Kidney epithelial cell (primary cell): ENCODE results near the gene ROS1. TPM values are rescaled to one million over a fixed set of nuclear protein-coding genes. Genes with fewer than 3 reads are reported as not detected.
"Not testable (repeated sequence)": the region's sequence is repeated elsewhere in the genome, so short reads cannot be mapped to it uniquely, and the experiment has no call there.

Experiments used
- DNase-seq: peaks from one replicate; pipeline ENCODE4 v3.0.0-alpha.2; 2010; ENCODE audit warnings: low read depth
- H3K27me3 ChIP-seq: 2 replicates; pipeline ENCODE4 v1.6.0; 2011; ENCODE audit warnings: low read length; ENCODE audit not compliant: control insufficient read depth, insufficient read depth
- H3K36me3 ChIP-seq: 2 replicates; pipeline ENCODE4 v1.5.1; 2011; ENCODE audit warnings: low read length; ENCODE audit not compliant: control insufficient read depth, insufficient read depth
- H3K4me3 ChIP-seq: 2 replicates; pipeline ENCODE4 v1.5.1; 2011; ENCODE audit warnings: low read depth, mild to moderate bottlenecking, control low read depth, low read length
- total RNA-seq: library from RNA; depleted of rRNA; stranded (reverse); fragments of >200 nt; gene quantifications from 2 replicates; pipeline ENCODE4 v1.2.3, GENCODE V29; 2015
- TF ChIP-seq, protein P1 (sequence below): IDR thresholded peaks from 2 replicates; pipeline ENCODE4 v1.5.1; 2011; ENCODE audit warnings: mild to moderate bottlenecking, moderate library complexity, low read length, control low read depth, inconsistent platforms; ENCODE audit not compliant: insufficient read depth, poor library complexity, severe bottlenecking

The ROS1 gene
- total RNA-seq, 1 donor from 2014 or later, result 0.04 TPM

DNA sequence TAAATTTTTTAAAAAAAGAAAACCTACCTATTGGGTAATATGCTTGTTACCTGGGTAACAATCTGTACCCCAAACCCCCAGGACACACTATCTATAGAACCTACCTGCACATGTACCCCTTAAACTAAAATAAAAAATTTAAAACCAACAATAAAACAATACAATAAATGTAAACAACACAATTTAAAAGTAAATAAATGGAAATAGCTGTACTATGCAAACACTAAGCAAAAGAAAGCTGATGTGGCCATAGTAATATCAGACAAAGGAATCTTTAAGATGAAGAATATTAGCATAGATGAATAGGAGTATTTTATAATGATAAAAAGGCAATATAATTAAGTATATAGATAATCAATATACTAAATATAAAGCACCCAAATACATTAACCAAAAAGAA lies 50.3 kb downstream of the ROS1 start:
- H3K4me3 ChIP-seq, result no peak overlapping the region
- TF ChIP-seq, protein P1, sequence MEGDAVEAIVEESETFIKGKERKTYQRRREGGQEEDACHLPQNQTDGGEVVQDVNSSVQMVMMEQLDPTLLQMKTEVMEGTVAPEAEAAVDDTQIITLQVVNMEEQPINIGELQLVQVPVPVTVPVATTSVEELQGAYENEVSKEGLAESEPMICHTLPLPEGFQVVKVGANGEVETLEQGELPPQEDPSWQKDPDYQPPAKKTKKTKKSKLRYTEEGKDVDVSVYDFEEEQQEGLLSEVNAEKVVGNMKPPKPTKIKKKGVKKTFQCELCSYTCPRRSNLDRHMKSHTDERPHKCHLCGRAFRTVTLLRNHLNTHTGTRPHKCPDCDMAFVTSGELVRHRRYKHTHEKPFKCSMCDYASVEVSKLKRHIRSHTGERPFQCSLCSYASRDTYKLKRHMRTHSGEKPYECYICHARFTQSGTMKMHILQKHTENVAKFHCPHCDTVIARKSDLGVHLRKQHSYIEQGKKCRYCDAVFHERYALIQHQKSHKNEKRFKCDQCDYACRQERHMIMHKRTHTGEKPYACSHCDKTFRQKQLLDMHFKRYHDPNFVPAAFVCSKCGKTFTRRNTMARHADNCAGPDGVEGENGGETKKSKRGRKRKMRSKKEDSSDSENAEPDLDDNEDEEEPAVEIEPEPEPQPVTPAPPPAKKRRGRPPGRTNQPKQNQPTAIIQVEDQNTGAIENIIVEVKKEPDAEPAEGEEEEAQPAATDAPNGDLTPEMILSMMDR, result no peak
- no peaks in the 10 kb centered on the region for H3K36me3 ChIP-seq
- no peaks in the 10 kb centered on the region for H3K27me3 ChIP-seq
- no peak for DNase-seq

DNA sequence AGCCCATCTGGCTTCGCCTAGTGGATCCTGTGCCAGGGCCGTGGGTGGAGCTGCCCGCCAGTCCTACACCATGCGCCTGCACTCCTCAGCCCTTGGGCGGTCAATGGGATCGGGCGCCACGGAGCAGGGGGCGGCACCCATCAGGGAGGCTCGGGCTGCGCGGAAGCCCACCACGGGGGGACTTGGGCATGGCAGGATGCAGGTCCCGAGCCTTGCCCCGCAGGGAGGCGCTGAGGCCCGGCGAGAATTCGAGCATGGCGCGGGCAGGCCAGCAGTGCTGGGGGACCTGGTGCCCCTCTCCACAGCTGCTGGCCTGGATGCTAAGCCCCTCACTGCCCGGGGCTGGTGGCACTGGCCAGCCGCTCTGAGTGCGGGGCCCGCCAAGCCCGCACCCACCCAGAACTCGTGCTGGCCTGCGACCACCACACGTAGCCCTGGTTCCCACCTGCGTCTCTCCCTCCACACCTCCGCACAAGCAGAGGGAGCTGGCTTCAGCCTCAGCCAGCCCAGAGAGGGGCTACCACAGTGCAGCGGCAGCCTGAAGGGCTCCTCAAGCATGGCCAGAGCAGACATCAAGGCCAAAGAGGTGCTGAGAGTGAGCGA lies 52.4 kb downstream of the ROS1 start:
- Histone ChIP-seq H3K4me3 (no peak overlapping the region), H3K27me3 (no peaks in the 10 kb centered on the region), H3K36me3 (no peaks in the 10 kb centered on the region)
- DNase-seq, result no peak
- TF ChIP-seq, protein P1, result no peak

DNA sequence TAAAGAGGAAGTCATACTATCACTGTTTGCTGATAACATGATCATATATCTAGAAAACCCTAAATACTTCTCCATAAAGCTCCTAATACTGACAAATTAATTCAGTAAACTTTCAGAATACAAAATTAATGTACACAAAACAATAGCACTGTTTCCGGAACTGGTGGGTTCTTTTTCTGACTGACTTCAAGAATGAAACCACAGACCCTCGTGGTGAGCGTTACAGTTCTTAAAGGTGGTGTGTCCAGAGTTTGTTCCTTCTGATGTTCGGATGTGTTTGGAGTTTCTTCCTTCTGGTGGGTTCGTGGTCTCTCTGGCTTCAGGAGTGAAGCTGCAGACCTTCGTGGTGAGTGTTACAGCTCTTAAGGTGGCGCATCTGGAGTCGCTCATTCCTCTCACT lies 53.5 kb downstream of the ROS1 start:
- DNase-seq, H3K4me3 ChIP-seq, H3K36me3 ChIP-seq, H3K27me3 ChIP-seq: not testable (repeated sequence)

DNA sequence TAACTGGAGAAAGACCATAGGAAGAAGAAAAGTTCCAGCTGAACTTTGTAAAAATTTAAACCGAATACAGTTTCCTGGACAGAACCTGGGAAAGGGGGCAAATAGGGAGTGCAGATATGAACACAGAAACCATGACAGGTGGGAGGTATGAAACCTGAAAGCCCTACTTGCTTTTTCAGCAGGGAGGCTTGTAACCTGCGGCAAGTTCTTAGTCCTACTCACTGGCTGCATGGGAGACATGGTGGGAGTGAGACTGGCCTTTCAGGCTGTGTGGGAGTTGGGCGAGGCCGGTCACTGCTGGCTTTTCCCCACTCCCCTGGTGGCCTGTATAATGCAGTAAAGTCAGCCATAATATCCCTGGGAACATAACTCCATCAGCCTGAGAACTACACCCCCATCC lies 54.2 kb downstream of the ROS1 start:
- TF ChIP-seq, protein P1, result no peak
- Histone ChIP-seq H3K27me3 (no peaks in the 10 kb centered on the region), H3K36me3 (no peaks in the 10 kb centered on the region), H3K4me3 (no peak overlapping the region)
- DNase-seq, result no peak

DNA sequence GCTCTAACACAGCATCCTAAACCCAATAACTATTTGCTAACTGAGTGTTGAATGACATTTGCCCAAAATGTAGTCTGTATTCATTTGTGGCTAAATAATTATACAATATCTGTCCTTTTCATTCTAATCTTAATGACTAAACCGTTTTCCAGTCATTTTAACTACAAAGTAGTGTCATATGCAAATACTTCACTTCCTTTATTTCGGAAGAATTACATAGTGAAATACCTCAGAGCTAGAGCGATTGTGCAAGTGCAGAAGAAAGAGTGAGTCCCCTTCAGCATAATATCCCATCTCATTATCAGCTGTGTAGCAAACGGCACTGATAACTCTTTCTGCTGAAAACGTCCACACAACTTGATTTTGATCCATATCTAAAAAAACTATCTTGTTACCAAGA lies 66.2 kb downstream of the ROS1 start:
- H3K4me3 ChIP-seq, result no peak overlapping the region
- TF ChIP-seq, protein P1, result no peak
- no peaks in the 10 kb centered on the region for H3K36me3 ChIP-seq
- H3K27me3 ChIP-seq, result no peaks in the 10 kb centered on the region
- no peak for DNase-seq

DNA sequence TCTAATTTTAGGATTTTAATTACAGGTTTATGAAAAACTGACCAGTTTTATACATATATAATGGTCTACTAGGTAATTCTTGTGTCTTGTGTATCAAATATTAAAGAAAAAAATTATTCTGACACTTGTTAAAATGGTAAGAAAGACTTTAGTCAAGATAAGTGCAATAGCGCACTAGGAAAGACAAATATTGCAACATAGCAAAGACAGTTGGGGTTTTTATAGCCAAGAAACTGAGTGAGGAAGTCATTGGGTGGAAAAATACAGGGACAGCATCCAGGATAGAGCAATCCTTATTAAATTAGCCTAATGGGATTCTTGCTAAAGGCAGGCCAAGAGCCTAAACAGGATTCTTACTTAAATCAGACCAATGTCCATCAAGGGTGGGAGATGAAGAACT lies 71.1 kb downstream of the ROS1 start:
- no peaks in the 10 kb centered on the region for H3K36me3 ChIP-seq
- no peaks in the 10 kb centered on the region for H3K27me3 ChIP-seq
- DNase-seq, result no peak
- H3K4me3 ChIP-seq, result no peak overlapping the region
- TF ChIP-seq, protein P1, result no peak
